GM12878 (cell line): ENCODE results near the gene ALG11.

Experiments
- CTCF ChIP-seq, 3 experiments: IDR thresholded peaks in 2 of 3; conservative IDR thresholded peaks in 1 of 3; 2 replicates each; pipeline ENCODE4 v1.5.1; 2011; ENCODE audit warnings: low read depth in 3 of 3, low read length in 3 of 3, mild to moderate bottlenecking in 3 of 3, control low read depth in 2 of 3, moderate library complexity in 2 of 3, inconsistent platforms in 1 of 3, mixed read lengths in 1 of 3; ENCODE audit not compliant: control insufficient read depth in 2 of 3, insufficient read depth in 1 of 3; ENCODE audit errors: extremely low read depth in 1 of 3
- EP300 ChIP-seq, 2 experiments: fragments of 150-350 bp in 1 of 2; IDR thresholded peaks; 2 replicates each; pipeline ENCODE4 v1.6.1; 2011 to 2012; ENCODE audit warnings: low read depth in 2 of 2, low read length in 2 of 2, borderline replicate concordance in 1 of 2, improper control_type of control experiment in 1 of 2, inconsistent platforms in 1 of 2; ENCODE audit not compliant: control insufficient read depth in 1 of 2
- EZH2 ChIP-seq: IDR thresholded peaks from 2 replicates; pipeline ENCODE4 v1.6.1; 2012; ENCODE audit warnings: low read depth, mild to moderate bottlenecking, control low read depth, inconsistent platforms, low read length, borderline replicate concordance; ENCODE audit not compliant: control insufficient read depth
- HDAC2 ChIP-seq: fragments of 200-600 bp; sonication (generic); IDR thresholded peaks from 2 replicates; pipeline ENCODE4 v1.6.1; 2017
- SIN3A ChIP-seq: IDR thresholded peaks from 2 replicates; pipeline ENCODE4 v1.6.1; 2012; ENCODE audit warnings: low read depth, low read length, improper control_type of control experiment
- TARDBP ChIP-seq: IDR thresholded peaks from 2 replicates; pipeline ENCODE4 v1.6.1; 2016; ENCODE audit warnings: borderline replicate concordance

DNA sequence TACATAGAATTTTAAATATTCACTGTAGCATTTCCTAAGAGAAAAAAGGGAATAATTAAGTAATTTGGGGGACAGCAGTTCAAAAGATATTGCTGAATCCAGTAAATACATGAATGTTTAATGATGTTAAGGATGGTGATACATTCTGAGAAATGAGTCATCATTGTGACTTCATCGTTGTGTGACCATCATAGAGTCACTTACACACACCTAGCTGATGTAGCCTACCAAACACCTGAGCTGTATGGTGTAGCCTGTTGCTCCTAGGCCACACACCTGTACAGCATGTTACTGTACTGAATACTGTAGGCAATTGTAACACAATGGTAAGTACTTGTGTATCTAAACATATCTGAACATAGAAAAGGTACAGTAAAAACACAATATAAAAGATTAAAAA, 35.8 kb upstream of the ALG11 start:
- TF ChIP-seq EZH2 (no peak), TARDBP (no peak), CTCF (IDR thresholded peaks at IDR 0.05 in 2 of 3, conservative IDR thresholded peaks at IDR 0.05 in 1 of 3; ENCODE audit: control insufficient read depth in 2 of 3, extremely low read depth in 1 of 3, insufficient read depth in 1 of 3, low read depth in 3 of 3, low read length in 3 of 3) (no peak), HDAC2 (no peak), SIN3A (no peak), EP300 (IDR thresholded peaks at IDR 0.05; ENCODE audit: borderline replicate concordance in 1 of 2, control insufficient read depth in 1 of 2, low read depth in 2 of 2, low read length in 2 of 2) (no peak)
